Pulmonary artery endothelial cell (primary cell): ENCODE data around the gene NUCB2. TPM values are rescaled to one million over a fixed set of nuclear protein-coding genes. Genes with fewer than 3 reads are reported as not detected.

Experiments
- DNase-seq: peaks from one replicate; pipeline ENCODE4 v3.0.0-alpha.2; 2011; ENCODE audit warnings: low read depth, low spot score
- total RNA-seq: library from RNA; depleted of rRNA; stranded (reverse); fragments of >200 nt; gene quantifications from 2 replicates; pipeline ENCODE4 v1.2.3, GENCODE V29; 2014

Gene NUCB2
- total RNA-seq, 1 donor from 2014 or later = 102 TPM

GRCh38 chr11:17381156-17381555 lies 104.6 kb downstream of the NUCB2 start:
- no peak for DNase-seq

Other genes starting within 250 kb of the NUCB2 start
- gene RPS13, start 199.1 kb upstream of the NUCB2 start, total RNA-seq = 801 and 1,127 TPM in 2 replicates
- 130 and 241 TPM in 2 replicates for gene PIK3C2A, start 68.8 kb upstream of the NUCB2 start, total RNA-seq
- gene NCR3LG1, start 75.1 kb downstream of the NUCB2 start, total RNA-seq = 8.8 and 10.5 TPM in 2 replicates
- 0.07 and 0.20 TPM in 2 replicates for gene KCNJ11, start 111.9 kb downstream of the NUCB2 start, total RNA-seq
- not detected in 2 replicates for gene ABCC8, start 200.1 kb downstream of the NUCB2 start, total RNA-seq